Muscle layer of colon (tissue), 2 donors: Measurements from ENCODE around the gene EAF2.
"Not testable (repeated sequence)": the region's sequence is repeated elsewhere in the genome, so short reads cannot be mapped to it uniquely, and the experiment has no call there.

Source experiments
- H3K27ac ChIP-seq: one replicate; pipeline ENCODE4 v1.7.0; 2013; ENCODE audit warnings: low read depth, mild to moderate bottlenecking, low read length, moderate library complexity
- H3K27me3 ChIP-seq, 2 donors: one replicate each; pipeline ENCODE4 v1.7.0; 2013; ENCODE audit warnings: low read length in 2 of 2, mild to moderate bottlenecking in 2 of 2; ENCODE audit not compliant: insufficient read depth in 2 of 2, control insufficient read depth in 1 of 2
- H3K36me3 ChIP-seq: one replicate; pipeline ENCODE4 v1.7.0; 2013; ENCODE audit warnings: mild to moderate bottlenecking, low read length; ENCODE audit not compliant: insufficient read depth
- H3K4me1 ChIP-seq: one replicate; pipeline ENCODE4 v1.7.0; 2013; ENCODE audit warnings: mild to moderate bottlenecking, low read length; ENCODE audit not compliant: insufficient read depth
- H3K4me3 ChIP-seq, 2 donors: one replicate each; pipeline ENCODE4 v1.7.0; 2013; ENCODE audit warnings: low read length in 2 of 2, low read depth in 1 of 2, mild to moderate bottlenecking in 1 of 2, moderate library complexity in 1 of 2
- H3K9ac ChIP-seq: one replicate; pipeline ENCODE4 v1.7.0; 2013; ENCODE audit warnings: low read length
- H3K9me3 ChIP-seq: one replicate; pipeline ENCODE4 v1.7.0; 2013; ENCODE audit warnings: mild to moderate bottlenecking, low read length
- donor health status: abdominal sarcoma.
- donor health status: Adenocarcinoma of cecum.

The EAF2 gene

GRCh38 chr3:121821421-121822199, 13.4 kb upstream of the EAF2 start:
- Histone ChIP-seq H3K9ac (no peak overlapping the region), H3K4me1 (no peaks in the 10 kb centered on the region), H3K9me3 (no peaks in the 10 kb centered on the region), H3K27me3 (no peaks in the 10 kb centered on the region), H3K27ac (no peak overlapping the region), H3K4me3 (no peak overlapping the region), H3K36me3 (peaks cover 41% of the 10 kb centered on the region)

GRCh38 chr3:121822973-121823372, 12.0 kb upstream of the EAF2 start:
- Histone ChIP-seq H3K4me1 (no peaks in the 10 kb centered on the region), H3K27me3 (no peaks in the 10 kb centered on the region), H3K9me3 (no peaks in the 10 kb centered on the region), H3K9ac (no peak overlapping the region), H3K4me3 (no peak overlapping the region), H3K36me3 (peaks cover 36% of the 10 kb centered on the region), H3K27ac (no peak overlapping the region)

GRCh38 chr3:121834157-121834670, 795 bp upstream of the EAF2 start:
- Histone ChIP-seq H3K27me3 (no peaks in the 10 kb centered on the region), H3K9me3 (no peaks in the 10 kb centered on the region), H3K9ac (peak overlapping the region; percentile 57), H3K4me3 (peak overlapping the region; percentile 72 to 94), H3K27ac (peak overlapping the region; percentile 60), H3K36me3 (no peaks in the 10 kb centered on the region), H3K4me1 (peaks cover 11% of the 10 kb centered on the region)

- H3K36me3 ChIP-seq: no peaks in the 10 kb centered on the region
- no peaks in the 10 kb centered on the region for H3K27me3 ChIP-seq
- peak overlapping the region; percentile 94 for H3K9ac ChIP-seq
- H3K27ac ChIP-seq: peak overlapping the region; percentile 68
- H3K4me1 ChIP-seq: peaks cover 11% of the 10 kb centered on the region
- peak overlapping the region; percentile 72 to 94 for H3K4me3 ChIP-seq
- H3K9me3 ChIP-seq: no peaks in the 10 kb centered on the region
Measured at GRCh38 chr3:121835465-121835801, 424 bp downstream of the EAF2 start.

GRCh38 chr3:121836064-121836463, 1.1 kb downstream of the EAF2 start:
- Histone ChIP-seq H3K4me3 (peak overlapping the region in 1 of 2 donors; percentile 94), H3K36me3 (no peaks in the 10 kb centered on the region), H3K9me3 (no peaks in the 10 kb centered on the region), H3K27ac (no peak overlapping the region), H3K4me1 (peaks cover 11% of the 10 kb centered on the region), H3K27me3 (no peaks in the 10 kb centered on the region), H3K9ac (no peak overlapping the region)

- no peaks in the 10 kb centered on the region for H3K36me3 ChIP-seq
- H3K4me1 ChIP-seq: peaks cover 11% of the 10 kb centered on the region
- H3K9ac ChIP-seq: no peak overlapping the region
- H3K4me3 ChIP-seq: no peak overlapping the region
- H3K27me3 ChIP-seq: no peaks in the 10 kb centered on the region
- H3K27ac ChIP-seq: no peak overlapping the region
- no peaks in the 10 kb centered on the region for H3K9me3 ChIP-seq
Measured at GRCh38 chr3:121836481-121836880, 1.5 kb downstream of the EAF2 start.

GRCh38 chr3:121839962-121840361, 5.0 kb downstream of the EAF2 start:
- no peak overlapping the region for H3K4me3 ChIP-seq
- no peak overlapping the region for H3K27ac ChIP-seq
- H3K9me3 ChIP-seq: no peaks in the 10 kb centered on the region
- no peaks in the 10 kb centered on the region for H3K36me3 ChIP-seq
- no peaks in the 10 kb centered on the region for H3K27me3 ChIP-seq
- no peak overlapping the region for H3K9ac ChIP-seq
- H3K4me1 ChIP-seq: no peaks in the 10 kb centered on the region

- H3K4me3 ChIP-seq: no peak overlapping the region
- H3K9me3 ChIP-seq: no peaks in the 10 kb centered on the region
- no peaks in the 10 kb centered on the region for H3K27me3 ChIP-seq
- no peak overlapping the region for H3K9ac ChIP-seq
- no peaks in the 10 kb centered on the region for H3K4me1 ChIP-seq
- H3K36me3 ChIP-seq: no peaks in the 10 kb centered on the region
- H3K27ac ChIP-seq: no peak overlapping the region
Measured at GRCh38 chr3:121844892-121845291, 9.9 kb downstream of the EAF2 start.

GRCh38 chr3:121852256-121852655, 17.2 kb downstream of the EAF2 start:
- no peaks in the 10 kb centered on the region for H3K27me3 ChIP-seq
- H3K4me3 ChIP-seq: no peak overlapping the region
- no peaks in the 10 kb centered on the region for H3K4me1 ChIP-seq
- no peaks in the 10 kb centered on the region for H3K36me3 ChIP-seq
- H3K27ac ChIP-seq: no peak overlapping the region
- no peaks in the 10 kb centered on the region for H3K9me3 ChIP-seq
- no peak overlapping the region for H3K9ac ChIP-seq

GRCh38 chr3:121855555-121855954, 20.5 kb downstream of the EAF2 start:
- Histone ChIP-seq H3K4me1 (no peaks in the 10 kb centered on the region), H3K9ac (no peak overlapping the region), H3K9me3 (no peaks in the 10 kb centered on the region), H3K36me3 (no peaks in the 10 kb centered on the region), H3K4me3 (no peak overlapping the region), H3K27ac (no peak overlapping the region), H3K27me3 (no peaks in the 10 kb centered on the region)

GRCh38 chr3:121857778-121858177, 22.8 kb downstream of the EAF2 start:
- H3K9me3 ChIP-seq, H3K27ac ChIP-seq, H3K27me3 ChIP-seq, H3K9ac ChIP-seq, H3K4me1 ChIP-seq, H3K36me3 ChIP-seq, H3K4me3 ChIP-seq: not testable (repeated sequence)

- H3K9me3 ChIP-seq, H3K4me3 ChIP-seq, H3K36me3 ChIP-seq, H3K27me3 ChIP-seq, H3K9ac ChIP-seq, H3K4me1 ChIP-seq, H3K27ac ChIP-seq: not testable (repeated sequence)
Measured at GRCh38 chr3:121863247-121863646, 28.2 kb downstream of the EAF2 start.
